ENCODE data around the gene C5AR1. TPM values are rescaled to one million over a fixed set of nuclear protein-coding genes. Genes with fewer than 3 reads are reported as not detected.
"Not testable (repeated sequence)": the region's sequence is repeated elsewhere in the genome, so short reads cannot be mapped to it uniquely, and the experiment has no call there.

C5AR1 gene
- total and polyA plus RNA-seq, 7 experiments from 2014 or later, result 0.14 to 205 (median 5.9) TPM; not detected in 1

DNA sequence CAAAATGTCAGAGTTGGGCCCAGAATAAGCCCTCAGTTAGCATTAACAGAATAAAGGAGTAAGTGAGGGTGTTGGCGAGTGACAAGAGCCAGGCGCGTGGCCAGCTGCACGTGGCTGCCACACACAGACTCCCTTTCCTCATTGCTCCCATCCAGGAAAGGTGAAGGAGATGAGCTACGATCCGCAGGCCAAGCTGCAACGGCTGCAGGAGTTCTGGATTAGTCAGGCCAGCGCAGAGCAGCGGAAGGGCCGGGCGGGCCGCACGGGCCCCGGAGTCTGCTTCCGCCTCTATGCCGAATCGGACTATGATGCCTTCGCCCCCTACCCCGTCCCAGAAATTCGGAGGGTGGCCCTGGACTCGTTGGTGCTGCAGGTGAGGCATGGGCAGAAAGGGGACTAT, 52.7 kb downstream of the C5AR1 start:
- no peak overlapping the region for H3K4me3 ChIP-seq (ENCODE audit: low read length)
- POLR2A ChIA-PET, result no interaction called here
- Mint-ChIP-seq H3K4me1 (peaks cover 0 to 2% (median 0%) of the 10 kb centered on the region in 7 donors), H3K9me3 (peaks cover 0 to 1% (median 0%) of the 10 kb centered on the region in 11 donors), H3K27me3 (no peaks in the 10 kb centered on the region), H3K4me3 (no peak overlapping the region), H3K36me3 (peaks cover 4 to 51% (median 9%) of the 10 kb centered on the region in 5 donors), H3K27ac (no peak overlapping the region)
- H3K27ac ChIP-seq (ENCODE audit: low read depth, low read length), result no peak overlapping the region
- ATAC-seq, result no peak
- no peaks in the 10 kb centered on the region for H3K4me1 ChIP-seq (ENCODE audit: control insufficient read depth in 2 of 2, insufficient read depth in 2 of 2, low read length in 2 of 2)
- peaks cover 12 to 79% (median 36%) of the 10 kb centered on the region in 3 experiments for H3K36me3 ChIP-seq (ENCODE audit: control insufficient read depth in 2 of 3, insufficient read depth in 3 of 3, low read length in 3 of 3)
- intact Hi-C loops (cut with micrococcal nuclease), result no loop called here
- CTCF ChIA-PET, result no interaction called here
- H3K27me3 ChIP-seq (ENCODE audit: control insufficient read depth in 2 of 2, insufficient read depth in 2 of 2, low read length in 2 of 2), result no peaks in the 10 kb centered on the region
- H3K9me3 ChIP-seq (ENCODE audit: control insufficient read depth in 2 of 3, low read length in 3 of 3), result no peaks in the 10 kb centered on the region
- DNase-seq, result no peak

DNA sequence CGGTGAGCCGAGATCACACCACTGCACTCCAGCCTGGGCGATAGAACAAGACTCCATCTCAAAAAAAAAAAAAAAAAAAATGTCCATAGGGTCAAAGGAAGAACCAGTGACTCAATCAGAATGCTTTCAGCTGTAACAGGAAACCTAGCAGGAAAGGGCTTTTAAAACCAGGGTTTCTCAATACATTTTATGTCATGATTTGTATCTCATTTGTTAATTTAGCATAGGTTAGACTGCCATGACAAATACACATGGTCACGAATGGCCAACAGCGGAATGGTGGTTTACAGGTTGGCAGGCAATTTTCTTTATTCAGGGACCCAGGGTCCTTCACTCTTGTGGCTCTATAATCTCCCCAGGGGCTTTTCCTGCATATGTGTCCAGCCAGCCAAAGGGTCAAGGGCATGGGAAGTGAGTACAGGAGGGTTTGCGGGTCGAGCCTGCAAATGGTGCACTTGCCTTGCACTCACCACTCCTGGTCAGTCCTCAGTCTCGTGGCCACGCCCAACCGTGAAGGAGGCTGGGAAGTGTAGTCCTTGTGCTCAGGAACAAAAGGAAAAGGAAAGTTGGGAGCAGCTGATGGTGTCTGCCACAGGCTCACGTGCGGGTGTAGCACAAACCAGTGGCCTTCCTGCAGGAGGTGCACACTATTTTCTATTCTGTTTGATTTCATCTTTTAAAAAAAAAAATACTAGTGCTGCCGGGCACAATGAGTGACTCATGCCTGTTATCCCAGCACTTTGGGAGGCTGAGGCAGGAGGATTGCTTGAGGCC, 54.3 kb downstream of the C5AR1 start:
- DNase-seq (no peak), ATAC-seq (peak; percentile 74)
- no peak overlapping the region for H3K4me3 Mint-ChIP-seq
- H3K36me3 ChIP-seq (ENCODE audit: control insufficient read depth in 2 of 3, insufficient read depth in 3 of 3, low read length in 3 of 3), result peaks cover 9 to 66% (median 30%) of the 10 kb centered on the region in 3 experiments
- H3K4me1 ChIP-seq (ENCODE audit: control insufficient read depth in 2 of 2, insufficient read depth in 2 of 2, low read length in 2 of 2), result no peaks in the 10 kb centered on the region
- H3K27ac Mint-ChIP-seq, result no peak overlapping the region
- no peak overlapping the region for H3K27ac ChIP-seq (ENCODE audit: low read depth, low read length)
- H3K36me3 Mint-ChIP-seq, result peaks cover 4 to 40% (median 8%) of the 10 kb centered on the region in 5 donors
- no peaks in the 10 kb centered on the region for H3K27me3 Mint-ChIP-seq
- CTCF ChIA-PET, result no interaction called here
- H3K9me3 Mint-ChIP-seq, result peaks cover 0 to 1% (median 0%) of the 10 kb centered on the region in 11 donors
- H3K27me3 ChIP-seq (ENCODE audit: control insufficient read depth in 2 of 2, insufficient read depth in 2 of 2, low read length in 2 of 2), result no peaks in the 10 kb centered on the region
- no peaks in the 10 kb centered on the region for H3K9me3 ChIP-seq (ENCODE audit: control insufficient read depth in 2 of 3, low read length in 3 of 3)
- H3K4me3 ChIP-seq (ENCODE audit: low read length), result no peak overlapping the region
- peaks cover 0 to 2% (median 0%) of the 10 kb centered on the region in 7 donors for H3K4me1 Mint-ChIP-seq
- intact Hi-C loops (cut with micrococcal nuclease), result no loop called here
- POLR2A ChIA-PET, result no interaction called here

DNA sequence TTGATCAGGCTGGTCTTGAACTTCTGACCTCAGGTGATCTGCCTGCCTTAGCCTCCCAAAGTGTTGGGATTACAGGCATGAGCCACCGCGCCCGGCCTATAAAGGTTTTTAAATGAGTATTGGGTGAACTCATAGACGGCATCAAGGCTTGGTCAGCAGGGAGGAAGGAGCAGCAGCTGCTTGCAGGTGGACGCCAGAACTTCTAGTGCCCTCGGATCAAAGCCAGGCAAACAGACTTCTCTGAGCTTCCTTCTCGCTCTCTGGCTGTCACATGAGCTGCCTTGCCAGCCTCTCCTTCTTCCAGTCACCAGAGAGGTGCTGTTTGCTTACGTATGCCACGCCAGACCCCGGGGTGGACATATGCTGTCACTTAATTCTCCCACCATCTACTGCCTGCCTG, 55.8 kb downstream of the C5AR1 start:
- H3K4me1 ChIP-seq (ENCODE audit: control insufficient read depth in 2 of 2, insufficient read depth in 2 of 2, low read length in 2 of 2); POLR2A ChIA-PET; H3K9me3 ChIP-seq (ENCODE audit: control insufficient read depth in 2 of 3, low read length in 3 of 3); H3K27me3 Mint-ChIP-seq; intact Hi-C loops (cut with micrococcal nuclease); H3K27me3 ChIP-seq (ENCODE audit: control insufficient read depth in 2 of 2, insufficient read depth in 2 of 2, low read length in 2 of 2); DNase-seq; H3K4me3 ChIP-seq (ENCODE audit: low read length); H3K4me1 Mint-ChIP-seq; CTCF ChIA-PET; H3K9me3 Mint-ChIP-seq; H3K27ac Mint-ChIP-seq; H3K27ac ChIP-seq (ENCODE audit: low read depth, low read length); ATAC-seq; H3K4me3 Mint-ChIP-seq: not testable (repeated sequence)
- peaks cover 6 to 66% (median 19%) of the 10 kb centered on the region in 3 experiments for H3K36me3 ChIP-seq (ENCODE audit: control insufficient read depth in 2 of 3, insufficient read depth in 3 of 3, low read length in 3 of 3)
- peaks cover 4 to 45% (median 8%) of the 10 kb centered on the region in 5 donors for H3K36me3 Mint-ChIP-seq

DNA sequence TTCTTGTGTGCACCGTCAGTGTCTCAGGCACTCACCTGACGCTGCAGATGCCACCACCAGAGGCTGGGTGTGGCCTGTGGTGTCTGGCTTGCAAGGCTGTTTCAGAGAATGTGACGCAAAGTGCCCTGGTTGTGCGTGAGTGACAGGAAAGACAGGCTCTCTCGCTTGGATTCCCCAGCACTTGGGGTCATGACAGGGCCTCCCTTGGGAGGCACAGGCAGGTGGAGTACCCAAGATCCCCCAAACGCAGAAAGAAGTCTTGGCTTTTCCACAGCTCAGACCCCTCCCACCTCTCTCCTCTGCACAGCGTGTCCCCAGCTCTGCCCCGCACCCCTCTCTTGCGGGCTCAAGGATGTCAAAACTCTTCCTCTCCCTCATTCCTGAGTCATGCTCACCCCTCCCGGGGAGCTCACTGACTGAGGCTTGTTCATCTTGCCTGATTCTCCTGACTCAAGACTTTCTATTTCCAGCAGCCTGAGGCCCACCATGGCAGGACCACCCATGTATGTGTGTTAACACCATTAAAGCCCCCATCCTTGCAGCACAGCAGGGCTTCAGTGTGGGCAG, 60.5 kb downstream of the C5AR1 start:
- intact Hi-C loops (cut with micrococcal nuclease), result no loop called here
- Histone ChIP-seq H3K4me3 (ENCODE audit: low read length) (no peak overlapping the region), H3K9me3 (ENCODE audit: control insufficient read depth in 2 of 3, low read length in 3 of 3) (no peaks in the 10 kb centered on the region), H3K4me1 (ENCODE audit: control insufficient read depth in 2 of 2, insufficient read depth in 2 of 2, low read length in 2 of 2) (no peaks in the 10 kb centered on the region), H3K27ac (ENCODE audit: low read depth, low read length) (no peak overlapping the region), H3K36me3 (ENCODE audit: control insufficient read depth in 2 of 3, insufficient read depth in 3 of 3, low read length in 3 of 3) (peaks cover 0 to 70% (median 5%) of the 10 kb centered on the region in 3 experiments), H3K27me3 (ENCODE audit: control insufficient read depth in 2 of 2, insufficient read depth in 2 of 2, low read length in 2 of 2) (no peaks in the 10 kb centered on the region)
- peak; percentile 88 for ATAC-seq
- DNase-seq, result no peak
- peaks cover 5 to 34% (median 7%) of the 10 kb centered on the region in 5 donors for H3K36me3 Mint-ChIP-seq
- no peak overlapping the region for H3K4me3 Mint-ChIP-seq
- ChIA-PET POLR2A (no interaction called here), CTCF (no interaction called here)
- no peaks in the 10 kb centered on the region for H3K9me3 Mint-ChIP-seq
- H3K27me3 Mint-ChIP-seq, result no peaks in the 10 kb centered on the region
- H3K4me1 Mint-ChIP-seq, result peaks cover 0 to 8% (median 0%) of the 10 kb centered on the region in 7 donors
- no peak overlapping the region for H3K27ac Mint-ChIP-seq

DNA sequence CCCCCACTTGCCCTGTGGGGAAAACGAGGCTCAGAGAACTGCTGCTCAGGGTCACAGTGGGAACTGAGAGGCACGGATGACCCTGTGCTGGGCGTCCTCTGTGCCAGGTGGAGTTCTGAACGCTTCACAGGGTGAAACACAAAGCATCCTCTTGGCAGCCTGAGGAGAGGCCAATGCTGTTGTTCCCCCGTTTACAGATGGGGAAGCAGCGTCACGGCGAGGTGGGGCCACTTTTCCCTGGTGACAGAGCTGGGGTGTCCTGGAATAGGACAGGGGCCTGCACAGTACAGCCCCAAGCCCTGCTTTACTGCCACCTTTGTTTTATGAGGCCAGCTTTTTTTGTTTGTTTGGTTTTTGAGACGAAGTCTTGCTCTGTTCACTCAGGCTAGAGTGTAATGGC, 61.6 kb downstream of the C5AR1 start:
- no peak for ATAC-seq
- Mint-ChIP-seq H3K9me3 (no peaks in the 10 kb centered on the region), H3K27me3 (no peaks in the 10 kb centered on the region), H3K36me3 (peaks cover 5 to 34% (median 9%) of the 10 kb centered on the region in 5 donors), H3K4me3 (no peak overlapping the region), H3K4me1 (peaks cover 0 to 9% (median 0%) of the 10 kb centered on the region in 7 donors), H3K27ac (no peak overlapping the region)
- POLR2A ChIA-PET, result no interaction called here
- Histone ChIP-seq H3K4me3 (ENCODE audit: low read length) (no peak overlapping the region), H3K9me3 (ENCODE audit: control insufficient read depth in 2 of 3, low read length in 3 of 3) (no peaks in the 10 kb centered on the region), H3K4me1 (ENCODE audit: control insufficient read depth in 2 of 2, insufficient read depth in 2 of 2, low read length in 2 of 2) (no peaks in the 10 kb centered on the region), H3K27me3 (ENCODE audit: control insufficient read depth in 2 of 2, insufficient read depth in 2 of 2, low read length in 2 of 2) (no peaks in the 10 kb centered on the region), H3K27ac (ENCODE audit: low read depth, low read length) (no peak overlapping the region), H3K36me3 (ENCODE audit: control insufficient read depth in 2 of 3, insufficient read depth in 3 of 3, low read length in 3 of 3) (peaks cover 0 to 76% (median 5%) of the 10 kb centered on the region in 3 experiments)
- DNase-seq, result no peak
- intact Hi-C loops (cut with micrococcal nuclease), result no loop called here
- CTCF ChIA-PET, result interaction anchor here (1.0 kb wide), 1 partner anchor 20 kb away, joined by 3 read pairs; no protein-coding TSS in a partner anchor

Other genes with a start within 250 kb of the C5AR1 start
- 100 to 1,000 TPM in 1 of 5 experiments, 10 to 100 TPM in 4; 53.6 to 123 (median 73.0) TPM for gene ZC3H4, start 196.1 kb upstream of the C5AR1 start, total RNA-seq
- 1 to 10 TPM; 2.0 to 2.3 TPM for gene ZC3H4, start 196.1 kb upstream of the C5AR1 start, polyA plus RNA-seq
- 100 to 1,000 TPM in 1 of 5 experiments, 10 to 100 TPM in 4; 34.3 to 115 (median 46.4) TPM for gene SAE1, start 179.0 kb upstream of the C5AR1 start, total RNA-seq
- 100 to 1,000 TPM; 145 to 181 TPM for gene SAE1, start 179.0 kb upstream of the C5AR1 start, polyA plus RNA-seq
- gene BBC3, start 78.7 kb upstream of the C5AR1 start, total RNA-seq, result 10 to 100 TPM; 13.7 to 42.0 (median 22.5) TPM
- 10 to 100 TPM in 1 of 2 donors, 1 to 10 TPM in 1; 8.5 to 13.8 TPM for gene BBC3, start 78.7 kb upstream of the C5AR1 start, polyA plus RNA-seq
- gene CCDC9, start 53.3 kb upstream of the C5AR1 start, total RNA-seq, result 10 to 100 TPM; 41.9 to 80.0 (median 51.4) TPM
- gene CCDC9, start 53.3 kb upstream of the C5AR1 start, polyA plus RNA-seq, result 10 to 100 TPM in 1 of 2 donors, 1 to 10 TPM in 1; 8.5 to 13.0 TPM
- gene INAFM1, start 35.0 kb upstream of the C5AR1 start, total RNA-seq, result 10 to 100 TPM; 11.6 to 21.7 (median 16.7) TPM
- gene INAFM1, start 35.0 kb upstream of the C5AR1 start, polyA plus RNA-seq, result 1 to 10 TPM; 2.3 to 3.0 TPM
- 10 to 100 TPM in 1 of 5 experiments, 1 to 10 TPM in 1, under 1 TPM in 3; 0.14 to 16.8 (median 0.34) TPM for gene C5AR2, start 22.3 kb downstream of the C5AR1 start, total RNA-seq
- not detected for gene C5AR2, start 22.3 kb downstream of the C5AR1 start, polyA plus RNA-seq
- 10 to 100 TPM; 15.6 to 31.6 (median 29.5) TPM for gene DHX34, start 39.5 kb downstream of the C5AR1 start, total RNA-seq
- 10 to 100 TPM in 1 of 2 donors, 1 to 10 TPM in 1; 3.7 to 14.2 TPM for gene DHX34, start 39.5 kb downstream of the C5AR1 start, polyA plus RNA-seq
- under 1 TPM in 1 of 5 experiments, not detected in 4; 0.17 TPM for gene MEIS3, start 109.7 kb downstream of the C5AR1 start, total RNA-seq
- gene MEIS3, start 109.7 kb downstream of the C5AR1 start, polyA plus RNA-seq, result not detected
- under 1 TPM in 3 of 5 experiments, not detected in 2; 0.05 to 0.19 (median 0.19) TPM for gene SLC8A2, start 162.0 kb downstream of the C5AR1 start, total RNA-seq
- gene SLC8A2, start 162.0 kb downstream of the C5AR1 start, polyA plus RNA-seq, result not detected
- gene KPTN, start 174.4 kb downstream of the C5AR1 start, total RNA-seq, result 1 to 10 TPM; 5.1 to 9.2 (median 6.7) TPM
- 1 to 10 TPM; 4.4 to 8.1 TPM for gene KPTN, start 174.4 kb downstream of the C5AR1 start, polyA plus RNA-seq
- gene NAPA, start 205.2 kb downstream of the C5AR1 start, total RNA-seq, result 100 to 1,000 TPM in 3 of 5 experiments, 10 to 100 TPM in 2; 86.2 to 136 (median 107) TPM
- gene NAPA, start 205.2 kb downstream of the C5AR1 start, polyA plus RNA-seq, result 100 to 1,000 TPM in 1 of 2 donors, 10 to 100 TPM in 1; 89.9 to 118 TPM

All from naive thymus-derived CD4-positive, alpha-beta T cell (primary cell).